Measurements from ENCODE around the gene GRID1.

GRCh38 chr10:86068231-86069054 is 298.2 kb downstream of the GRID1 start:
- no peak for TF ChIP-seq ZNF274 (IDR thresholded peaks at IDR 0.05; ENCODE audit: low read depth, low read length)
- TF ChIP-seq SUZ12 (IDR thresholded peaks at IDR 0.05; ENCODE audit: extremely low read depth, insufficient read depth, insufficient read length): no peak
